Loucy (cell line): ENCODE measurements around the gene EFCC1.

Experiments
- H2AFZ ChIP-seq: fragments of 200-600 bp; sonication (generic); 2 replicates; pipeline ENCODE4 v1.6.0; 2016; ENCODE audit warnings: antibody characterized with exemption, mild to moderate bottlenecking, low read length, moderate library complexity
- H3F3A ChIP-seq: fragments of 200-600 bp; 2 replicates; pipeline ENCODE4 v1.6.0; 2016; ENCODE audit warnings: antibody characterized with exemption, low read depth, mild to moderate bottlenecking
- H3K27me3 ChIP-seq: fragments of 200-600 bp; sonication (generic); 2 replicates; pipeline ENCODE4 v1.6.1; 2014; ENCODE audit warnings: low read length, mild to moderate bottlenecking; ENCODE audit not compliant: insufficient read depth, poor library complexity, severe bottlenecking
- H3K36me3 ChIP-seq: fragments of 200-600 bp; sonication (generic); 2 replicates; pipeline ENCODE4 v1.6.1; 2016; ENCODE audit warnings: low read length; ENCODE audit not compliant: insufficient read depth
- H3K4me1 ChIP-seq: fragments of 200-600 bp; sonication (generic); 2 replicates; pipeline ENCODE4 v1.5.1; 2014; ENCODE audit warnings: low read length, mild to moderate bottlenecking; ENCODE audit not compliant: insufficient read depth, poor library complexity, severe bottlenecking
- H3K4me2 ChIP-seq: fragments of 200-600 bp; sonication (generic); 2 replicates; pipeline ENCODE4 v1.6.0; 2014; ENCODE audit warnings: antibody characterized with exemption, low read length, low read depth, mild to moderate bottlenecking; ENCODE audit not compliant: poor library complexity, severe bottlenecking
- H3K4me3 ChIP-seq: fragments of 200-600 bp; sonication (generic); 2 replicates; pipeline ENCODE4 v1.5.1; 2014; ENCODE audit warnings: low read length, mild to moderate bottlenecking, mixed read lengths; ENCODE audit not compliant: poor library complexity, severe bottlenecking
- H3K79me2 ChIP-seq: fragments of 200-600 bp; sonication (generic); 2 replicates; pipeline ENCODE4 v1.6.1; 2014; ENCODE audit warnings: low read length; ENCODE audit not compliant: insufficient read depth
- H3K9ac ChIP-seq: fragments of 200-600 bp; sonication (generic); 2 replicates; pipeline ENCODE4 v1.6.0; 2014; ENCODE audit warnings: mild to moderate bottlenecking, low read depth, low read length, moderate library complexity; ENCODE audit not compliant: poor library complexity, severe bottlenecking
- H3K9me2 ChIP-seq: fragments of 200-600 bp; sonication (generic); replicated peaks from 2 replicates; pipeline ENCODE4 v1.6.1; 2016; ENCODE audit warnings: low read depth, low read length, mixed read lengths
- H3K9me3 ChIP-seq: fragments of 200-600 bp; sonication (generic); 2 replicates; pipeline ENCODE4 v1.6.1; 2014; ENCODE audit warnings: mild to moderate bottlenecking, antibody characterized with exemption, low read length, low read depth; ENCODE audit not compliant: insufficient read depth
- H4K20me1 ChIP-seq: fragments of 200-600 bp; sonication (generic); 2 replicates; pipeline ENCODE4 v1.6.0; 2014; ENCODE audit warnings: antibody characterized with exemption, low read length, mild to moderate bottlenecking; ENCODE audit not compliant: insufficient read depth, poor library complexity, severe bottlenecking
- CTCF ChIP-seq: fragments of 200-600 bp; sonication (generic); conservative IDR thresholded peaks from 2 replicates; pipeline ENCODE4 v1.5.1; 2014; ENCODE audit warnings: mild to moderate bottlenecking, antibody characterized with exemption, low read length
- EZH2phosphoT487 ChIP-seq: fragments of 200-600 bp; IDR thresholded peaks from 2 replicates; pipeline ENCODE4 v1.6.1; 2018; ENCODE audit warnings: antibody characterized with exemption, mild to moderate bottlenecking, moderate library complexity, borderline replicate concordance

EFCC1 gene

GRCh38 chr3:129037093-129037419 lies 36.0 kb downstream of the EFCC1 start:
- Histone ChIP-seq H3K79me2 (no peaks in the 10 kb centered on the region), H3K9me2 (no peaks in the 10 kb centered on the region), H2AFZ (no peak overlapping the region), H3K4me1 (peaks cover 17% of the 10 kb centered on the region), H3K4me2 (no peak overlapping the region), H4K20me1 (no peaks in the 10 kb centered on the region), H3F3A (peaks cover 4% of the 10 kb centered on the region; the same call in 1 of the 2 replicates), H3K36me3 (no peaks in the 10 kb centered on the region), H3K27me3 (no peaks in the 10 kb centered on the region), H3K4me3 (no peak overlapping the region), H3K9me3 (no peaks in the 10 kb centered on the region), H3K9ac (no peak overlapping the region)
- no peak for TF ChIP-seq CTCF

GRCh38 chr3:129038121-129038855 lies 37.2 kb downstream of the EFCC1 start:
- Histone ChIP-seq H3K9me2 (no peaks in the 10 kb centered on the region), H3K36me3 (no peaks in the 10 kb centered on the region), H3K79me2 (no peaks in the 10 kb centered on the region), H3K4me3 (no peak overlapping the region), H3K27me3 (no peaks in the 10 kb centered on the region), H3K9ac (no peak overlapping the region), H3K4me2 (no peak overlapping the region), H3K9me3 (no peaks in the 10 kb centered on the region), H4K20me1 (no peaks in the 10 kb centered on the region), H3K4me1 (peaks cover 17% of the 10 kb centered on the region), H2AFZ (no peak overlapping the region), H3F3A (peaks cover 4% of the 10 kb centered on the region; the same call in 1 of the 2 replicates)
- TF ChIP-seq EZH2phosphoT487 (no peak), CTCF (no peak)

- no peaks in the 10 kb centered on the region for H3K36me3 ChIP-seq
- no peak overlapping the region for H3K4me3 ChIP-seq
- H3K27me3 ChIP-seq: no peaks in the 10 kb centered on the region
- no peak overlapping the region for H2AFZ ChIP-seq
- H3K4me2 ChIP-seq: no peak overlapping the region
- TF ChIP-seq CTCF (no peak), EZH2phosphoT487 (no peak)
- H3K9me2 ChIP-seq: no peaks in the 10 kb centered on the region
- peaks cover 17% of the 10 kb centered on the region for H3K4me1 ChIP-seq
- no peaks in the 10 kb centered on the region for H4K20me1 ChIP-seq
- H3F3A ChIP-seq: peaks cover 4% of the 10 kb centered on the region; the same call in 1 of the 2 replicates
- no peaks in the 10 kb centered on the region for H3K79me2 ChIP-seq
- H3K9me3 ChIP-seq: no peaks in the 10 kb centered on the region
- no peak overlapping the region for H3K9ac ChIP-seq
Measured at GRCh38 chr3:129039271-129040038, 38.4 kb downstream of the EFCC1 start.
